ENCODE data around the gene C19orf33.

C19orf33 gene

GRCh38 chr19:38273499-38273898 is 30.6 kb upstream of the C19orf33 start:
- H3K4me3 ChIP-seq (replicated peaks; ENCODE audit: low read depth, low read length): no peak overlapping the region
- DNase-seq (ENCODE audit: low read depth): no peak
- TF ChIP-seq, protein P1, sequence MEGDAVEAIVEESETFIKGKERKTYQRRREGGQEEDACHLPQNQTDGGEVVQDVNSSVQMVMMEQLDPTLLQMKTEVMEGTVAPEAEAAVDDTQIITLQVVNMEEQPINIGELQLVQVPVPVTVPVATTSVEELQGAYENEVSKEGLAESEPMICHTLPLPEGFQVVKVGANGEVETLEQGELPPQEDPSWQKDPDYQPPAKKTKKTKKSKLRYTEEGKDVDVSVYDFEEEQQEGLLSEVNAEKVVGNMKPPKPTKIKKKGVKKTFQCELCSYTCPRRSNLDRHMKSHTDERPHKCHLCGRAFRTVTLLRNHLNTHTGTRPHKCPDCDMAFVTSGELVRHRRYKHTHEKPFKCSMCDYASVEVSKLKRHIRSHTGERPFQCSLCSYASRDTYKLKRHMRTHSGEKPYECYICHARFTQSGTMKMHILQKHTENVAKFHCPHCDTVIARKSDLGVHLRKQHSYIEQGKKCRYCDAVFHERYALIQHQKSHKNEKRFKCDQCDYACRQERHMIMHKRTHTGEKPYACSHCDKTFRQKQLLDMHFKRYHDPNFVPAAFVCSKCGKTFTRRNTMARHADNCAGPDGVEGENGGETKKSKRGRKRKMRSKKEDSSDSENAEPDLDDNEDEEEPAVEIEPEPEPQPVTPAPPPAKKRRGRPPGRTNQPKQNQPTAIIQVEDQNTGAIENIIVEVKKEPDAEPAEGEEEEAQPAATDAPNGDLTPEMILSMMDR (IDR thresholded peaks at IDR 0.05; ENCODE audit: low read length, missing control alignments): no peak

DNA sequence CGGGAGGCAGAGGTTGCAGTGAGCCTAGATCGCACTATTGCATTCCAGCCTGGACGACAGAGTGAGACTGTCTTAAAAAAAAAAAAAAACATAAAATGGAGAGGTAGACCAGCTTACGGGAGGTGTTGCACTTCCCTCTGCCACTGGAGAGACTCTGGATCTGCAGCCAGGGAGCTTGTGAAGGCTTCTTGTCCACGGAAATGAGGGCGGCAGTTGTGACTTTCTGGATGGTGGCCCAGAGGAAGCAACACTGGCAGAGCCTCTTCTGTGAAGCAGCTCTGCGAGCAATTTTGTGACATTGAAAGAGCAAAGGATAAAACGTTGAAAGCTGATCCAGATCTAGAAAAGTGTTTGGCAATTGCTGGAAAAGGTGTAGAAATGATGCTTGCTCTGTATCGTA is 29.3 kb upstream of the C19orf33 start:
- no peak overlapping the region for H3K4me3 ChIP-seq (replicated peaks; ENCODE audit: low read depth, low read length)
- no peak for DNase-seq (ENCODE audit: low read depth)
- TF ChIP-seq, protein P1 (IDR thresholded peaks at IDR 0.05; ENCODE audit: low read length, missing control alignments): no peak

DNA sequence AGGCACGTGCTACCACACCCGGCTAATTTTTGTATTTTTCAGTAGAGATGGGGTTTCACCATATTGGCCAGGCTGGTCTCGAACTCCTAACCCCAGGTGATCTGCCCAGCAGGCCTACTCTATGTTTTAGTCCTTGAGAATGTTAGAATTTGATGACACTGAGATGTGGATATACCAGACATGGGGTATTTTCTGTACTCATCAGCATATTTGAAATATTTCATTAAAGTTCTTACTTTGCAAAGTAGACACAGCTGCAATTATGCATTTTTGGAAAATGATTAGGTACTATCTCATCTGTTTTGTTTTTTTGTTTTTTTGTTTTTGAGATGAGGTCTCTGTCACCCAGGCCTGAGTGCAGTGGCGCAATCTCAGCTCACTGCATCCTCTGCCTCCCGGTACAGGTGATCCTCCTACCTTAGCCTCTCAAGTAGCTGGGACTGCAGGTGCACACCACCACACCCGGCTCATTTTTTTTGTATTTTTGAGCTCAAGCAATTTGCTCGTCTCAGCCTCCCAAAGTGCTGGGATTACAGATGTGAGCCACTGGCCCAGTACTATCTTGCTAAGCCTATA is 27.0 kb upstream of the C19orf33 start:
- TF ChIP-seq, protein P1 (IDR thresholded peaks at IDR 0.05; ENCODE audit: low read length, missing control alignments): no peak
- no peak overlapping the region for H3K4me3 ChIP-seq (replicated peaks; ENCODE audit: low read depth, low read length)

DNA sequence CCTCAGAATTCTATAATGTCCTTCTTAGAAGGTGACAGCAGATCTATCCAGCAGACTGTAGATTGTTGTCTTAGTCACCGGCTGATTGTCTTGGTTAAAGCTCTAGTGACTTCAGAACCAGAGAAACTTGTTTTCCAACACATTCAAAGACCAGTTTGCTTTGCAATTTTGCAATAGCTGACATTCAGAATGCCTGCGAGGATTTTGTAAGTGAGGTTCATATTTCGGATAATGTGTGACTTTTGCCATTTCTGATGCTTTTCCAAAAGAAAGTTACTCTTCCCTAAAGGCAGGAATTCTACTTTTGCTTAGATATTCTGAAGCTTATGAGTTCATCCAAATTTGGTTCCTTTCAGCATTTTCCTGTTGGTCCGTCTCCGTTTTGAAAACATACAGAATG is 26.5 kb upstream of the C19orf33 start:
- DNase-seq (ENCODE audit: low read depth): peak; percentile 60
- TF ChIP-seq, protein P1 (IDR thresholded peaks at IDR 0.05; ENCODE audit: low read length, missing control alignments): no peak
- H3K4me3 ChIP-seq (replicated peaks; ENCODE audit: low read depth, low read length): no peak overlapping the region

More for the DNA sequence above, 27.0 kb upstream of the C19orf33 start:
- DNase-seq (ENCODE audit: low read depth): no peak

DNA sequence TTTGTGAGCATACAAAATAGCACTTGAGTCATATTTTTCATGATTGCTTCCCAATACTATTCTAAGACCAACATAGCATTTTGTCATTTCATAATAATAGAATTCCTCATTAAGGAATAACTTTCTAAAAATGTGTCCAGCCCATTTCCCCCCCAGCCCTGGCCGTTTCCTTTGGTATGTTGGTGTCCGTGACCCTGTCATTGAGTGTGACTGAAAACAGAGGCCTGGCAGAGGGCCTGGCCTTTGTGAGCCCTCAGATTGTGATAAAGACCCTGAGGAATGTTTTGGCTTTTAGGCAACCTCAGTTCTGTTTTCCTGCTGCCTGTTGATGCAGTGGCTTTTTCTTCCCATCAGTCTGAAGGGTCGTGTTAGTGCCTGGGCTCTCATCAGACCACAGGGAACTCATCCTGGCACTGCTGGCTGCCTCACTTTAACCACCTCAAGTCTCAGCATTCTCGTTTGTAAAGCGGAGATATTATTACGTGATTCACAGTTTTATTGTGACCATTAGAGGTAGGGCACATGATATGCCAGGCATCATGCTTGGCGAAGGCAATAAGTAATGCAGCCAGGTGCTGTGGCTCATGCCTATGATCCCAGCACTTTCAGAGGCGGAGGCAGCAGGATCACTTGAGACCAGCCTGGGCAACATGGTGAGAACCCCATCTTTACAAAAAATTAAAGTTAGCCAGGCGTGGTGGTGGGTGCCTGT is 25.9 kb upstream of the C19orf33 start:
- TF ChIP-seq, protein P1 (IDR thresholded peaks at IDR 0.05; ENCODE audit: low read length, missing control alignments): no peak
- peak; percentile 87 for DNase-seq (ENCODE audit: low read depth)
- H3K4me3 ChIP-seq (replicated peaks; ENCODE audit: low read depth, low read length): no peak overlapping the region

- no peak overlapping the region for H3K4me3 ChIP-seq (replicated peaks; ENCODE audit: low read depth, low read length)
These were observed 25.3 kb upstream of the C19orf33 start for GRCh38 chr19:38278751-38279150.

More at GRCh38 chr19:38278751-38279150, 25.3 kb upstream of the C19orf33 start:
- no peak for DNase-seq (ENCODE audit: low read depth)
- TF ChIP-seq, protein P1 (IDR thresholded peaks at IDR 0.05; ENCODE audit: low read length, missing control alignments): no peak

All from fibroblast of pulmonary artery (primary cell).